Mesodermal cell (in vitro differentiated cells): ENCODE data around the gene TMPRSS2. TPM values are rescaled to one million over a fixed set of nuclear protein-coding genes. Genes with fewer than 3 reads are reported as not detected.

Experiments used
- H3K27ac ChIP-seq: 2 replicates; pipeline ENCODE4 v1.7.0; 2013; ENCODE audit warnings: mild to moderate bottlenecking, low read depth, low read length, moderate library complexity; ENCODE audit not compliant: severe bottlenecking
- H3K36me3 ChIP-seq: 2 replicates; pipeline ENCODE4 v1.7.1; 2013; ENCODE audit warnings: mild to moderate bottlenecking, low read length, moderate library complexity; ENCODE audit not compliant: control insufficient read depth, insufficient read depth
- H3K4me1 ChIP-seq: one replicate; pipeline ENCODE4 v1.7.1; 2013; ENCODE audit warnings: mild to moderate bottlenecking, low read length; ENCODE audit not compliant: insufficient read depth, control insufficient read depth, poor library complexity, severe bottlenecking
- H3K4me3 ChIP-seq: 2 replicates; pipeline ENCODE4 v1.7.0; 2013; ENCODE audit warnings: low read length, control low read depth, mild to moderate bottlenecking; ENCODE audit not compliant: insufficient read depth, poor library complexity, severe bottlenecking; ENCODE audit errors: extremely low read depth
- H3K9me3 ChIP-seq: 2 replicates; pipeline ENCODE4 v1.7.1; 2013; ENCODE audit warnings: mild to moderate bottlenecking, low read length, moderate library complexity; ENCODE audit not compliant: control insufficient read depth
- WGBS, 2 experiments: methylation state at CpG; one replicate each; pipeline ENCODE4 v1.1.5; 2013; ENCODE audit warnings: missing lambda C conversion rate in 2 of 2; ENCODE audit not compliant: insufficient coverage in 2 of 2; 5-methylcytosine and 5-hydroxymethylcytosine counted together
- polyA plus RNA-seq, 2 experiments: library from polyadenylated mRNA; stranded (reverse); fragments of 50-300 nt; gene quantifications; one replicate each; pipeline ENCODE4 v1.2.3, GENCODE V29; 2013

The TMPRSS2 gene
- polyA plus RNA-seq (2013, experiment 1 of 2) = not detected
- polyA plus RNA-seq (2013, experiment 2 of 2) = 0.20 TPM

DNA sequence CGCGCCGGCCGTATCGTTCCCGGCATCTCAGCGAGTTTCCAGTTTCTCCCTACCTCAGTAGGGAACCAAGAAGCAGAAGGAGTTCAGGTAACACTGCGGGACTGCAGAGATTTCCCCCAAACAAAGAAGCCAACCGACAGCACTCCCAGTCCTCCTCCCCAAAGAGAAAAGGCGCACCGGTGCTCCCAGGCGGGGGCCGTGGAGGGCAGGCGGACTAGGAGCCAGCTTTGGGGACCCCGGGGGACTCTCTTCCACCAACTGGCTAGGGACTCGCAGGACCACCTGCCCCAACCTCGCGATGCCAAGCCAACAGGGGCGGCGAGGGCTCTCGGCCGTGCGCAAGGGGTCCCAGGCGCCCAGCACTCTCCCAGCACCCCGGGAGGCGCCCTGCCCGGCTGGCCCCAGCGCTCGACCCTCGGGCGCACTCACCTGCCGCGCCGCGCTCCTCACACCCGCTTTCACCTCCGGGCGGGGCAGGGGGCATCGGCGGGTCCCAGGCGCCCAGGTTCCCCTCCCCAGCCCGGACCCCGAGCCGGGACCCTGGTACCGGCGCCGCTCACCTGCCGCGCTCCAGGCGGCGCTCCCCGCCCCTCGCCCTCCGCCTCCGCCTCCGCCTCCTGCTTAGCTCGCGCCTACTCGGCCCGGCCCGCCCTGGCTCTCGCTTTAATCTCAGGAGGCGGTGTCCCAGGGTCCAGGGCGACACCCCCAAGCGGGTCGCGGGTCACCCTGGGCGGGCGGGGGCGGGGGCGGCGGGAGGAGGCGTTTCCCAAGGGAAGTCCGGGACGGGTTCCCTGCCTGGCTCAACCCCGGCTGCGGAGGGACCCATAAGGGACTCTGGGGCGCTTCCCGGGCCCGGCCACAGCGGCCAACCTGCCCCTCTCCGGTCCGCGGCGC is at the start of gene TMPRSS2:
Gene TMPRSS2, minus strand, starts transcription at position 638 of the 894 bp plus-strand sequence. CDS start 10,025 bp downstream, outside the sequence.
- peak within 1 kb of the TSS; percentile 23 for H3K4me3 ChIP-seq
- no peaks in the 10 kb centered on the region for H3K9me3 ChIP-seq
- WGBS, 2 experiments = 0 to 1% methylated on average over 36 to 64 of the region's 85 CpGs
- no peak within 1 kb of the TSS for H3K27ac ChIP-seq
- no peaks in the 10 kb centered on the region for H3K36me3 ChIP-seq
- no peaks in the 10 kb centered on the region for H3K4me1 ChIP-seq

DNA sequence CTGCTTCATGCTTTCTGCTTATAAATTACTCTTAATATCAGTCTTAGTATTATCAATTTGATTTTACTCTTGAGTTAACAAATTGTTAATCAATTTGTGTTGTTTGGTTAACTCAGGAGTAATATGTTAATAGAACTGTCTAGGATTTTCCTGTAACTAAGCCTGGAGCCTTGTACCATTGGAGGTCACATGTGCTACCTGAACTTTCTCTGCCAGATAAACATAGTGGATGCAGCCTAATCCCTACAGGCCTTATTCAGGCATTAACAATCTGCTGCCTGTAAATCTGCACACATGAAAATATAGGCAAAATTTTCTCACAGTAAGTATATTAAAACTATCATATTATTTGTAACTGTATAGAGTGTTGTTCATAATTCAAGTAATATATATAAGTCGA is 47.1 kb upstream of the TMPRSS2 start:
- H3K4me3 ChIP-seq = no peak overlapping the region
- H3K4me1 ChIP-seq = no peaks in the 10 kb centered on the region
- no CpG with 5 or more reads among the region's 1 CpG for WGBS, 2 experiments
- no peaks in the 10 kb centered on the region for H3K9me3 ChIP-seq
- H3K27ac ChIP-seq = no peak overlapping the region
- H3K36me3 ChIP-seq = no peaks in the 10 kb centered on the region

DNA sequence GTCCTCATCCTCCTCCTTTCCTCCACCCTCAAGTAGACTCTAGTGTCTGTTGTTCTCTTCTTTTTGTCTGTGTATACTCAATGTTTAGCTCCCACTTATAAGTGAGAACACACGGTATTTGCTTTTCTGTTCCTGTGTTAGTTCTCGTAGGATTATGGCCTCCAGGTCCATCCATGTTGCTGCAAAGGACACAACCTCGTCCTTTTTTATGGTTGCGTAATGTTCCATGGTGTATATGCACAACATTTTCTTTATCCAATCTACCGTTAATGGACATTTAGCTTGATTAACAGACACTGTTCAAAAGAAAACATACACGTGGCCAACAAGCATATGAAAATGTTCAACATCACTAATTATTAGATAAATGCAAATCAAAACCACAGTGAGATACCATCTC is 44.3 kb upstream of the TMPRSS2 start:
- no peaks in the 10 kb centered on the region for H3K4me1 ChIP-seq
- WGBS, 2 experiments = 77 to 95% methylated on average over 4 to 6 of the region's 6 CpGs
- H3K27ac ChIP-seq = no peak overlapping the region
- H3K36me3 ChIP-seq = no peaks in the 10 kb centered on the region
- no peaks in the 10 kb centered on the region for H3K9me3 ChIP-seq
- no peak overlapping the region for H3K4me3 ChIP-seq

DNA sequence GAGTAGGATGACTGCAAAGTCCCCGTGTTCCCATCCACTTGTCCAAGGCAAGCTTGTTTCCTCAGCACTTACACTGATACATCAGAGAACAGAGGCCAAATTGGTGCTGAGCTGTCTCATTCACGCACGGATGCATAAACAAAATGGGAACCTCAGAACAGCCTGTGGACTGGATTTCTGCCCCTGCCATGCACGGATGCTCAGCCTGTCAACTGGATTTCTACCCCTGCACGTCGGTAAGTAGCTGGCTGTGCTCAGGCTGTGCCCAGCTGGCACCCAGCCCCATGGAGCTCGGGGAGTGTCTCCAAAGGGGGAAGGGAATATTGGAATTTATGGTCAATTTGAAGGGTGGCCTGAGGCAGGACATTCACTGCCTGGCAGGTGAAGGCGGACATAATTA is 40.8 kb upstream of the TMPRSS2 start:
- H3K4me1 ChIP-seq = no peaks in the 10 kb centered on the region
- no peaks in the 10 kb centered on the region for H3K36me3 ChIP-seq
- H3K4me3 ChIP-seq = no peak overlapping the region
- H3K27ac ChIP-seq = no peak overlapping the region
- WGBS, 2 experiments = 86 to 91% methylated on average over 8 of the region's 8 CpGs
- no peaks in the 10 kb centered on the region for H3K9me3 ChIP-seq

DNA sequence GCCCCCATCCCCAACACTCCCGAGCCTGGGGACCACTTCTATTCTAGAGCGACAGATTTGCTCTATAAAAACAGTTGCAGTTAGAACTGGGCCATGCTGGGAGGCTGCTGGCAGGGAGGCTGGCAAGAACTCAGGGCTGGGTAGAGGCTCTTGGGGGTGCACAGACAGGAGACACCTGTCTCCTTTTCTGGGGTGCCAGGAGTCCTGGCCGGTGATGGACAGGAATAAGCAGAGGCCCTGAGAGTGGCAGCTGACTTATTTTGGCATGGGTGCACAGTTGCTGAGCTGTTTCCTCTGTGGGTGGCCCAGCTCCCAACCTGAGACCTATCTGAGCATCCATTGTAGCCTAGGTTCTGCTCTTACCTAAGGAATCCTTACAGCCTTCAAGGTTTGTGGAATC is 39.2 kb upstream of the TMPRSS2 start:
- Histone ChIP-seq H3K4me3 (no peak overlapping the region), H3K9me3 (no peaks in the 10 kb centered on the region), H3K36me3 (no peaks in the 10 kb centered on the region), H3K4me1 (no peaks in the 10 kb centered on the region), H3K27ac (no peak overlapping the region)
- WGBS, 2 experiments = 100% methylated on average over 1 to 2 of the region's 3 CpGs

DNA sequence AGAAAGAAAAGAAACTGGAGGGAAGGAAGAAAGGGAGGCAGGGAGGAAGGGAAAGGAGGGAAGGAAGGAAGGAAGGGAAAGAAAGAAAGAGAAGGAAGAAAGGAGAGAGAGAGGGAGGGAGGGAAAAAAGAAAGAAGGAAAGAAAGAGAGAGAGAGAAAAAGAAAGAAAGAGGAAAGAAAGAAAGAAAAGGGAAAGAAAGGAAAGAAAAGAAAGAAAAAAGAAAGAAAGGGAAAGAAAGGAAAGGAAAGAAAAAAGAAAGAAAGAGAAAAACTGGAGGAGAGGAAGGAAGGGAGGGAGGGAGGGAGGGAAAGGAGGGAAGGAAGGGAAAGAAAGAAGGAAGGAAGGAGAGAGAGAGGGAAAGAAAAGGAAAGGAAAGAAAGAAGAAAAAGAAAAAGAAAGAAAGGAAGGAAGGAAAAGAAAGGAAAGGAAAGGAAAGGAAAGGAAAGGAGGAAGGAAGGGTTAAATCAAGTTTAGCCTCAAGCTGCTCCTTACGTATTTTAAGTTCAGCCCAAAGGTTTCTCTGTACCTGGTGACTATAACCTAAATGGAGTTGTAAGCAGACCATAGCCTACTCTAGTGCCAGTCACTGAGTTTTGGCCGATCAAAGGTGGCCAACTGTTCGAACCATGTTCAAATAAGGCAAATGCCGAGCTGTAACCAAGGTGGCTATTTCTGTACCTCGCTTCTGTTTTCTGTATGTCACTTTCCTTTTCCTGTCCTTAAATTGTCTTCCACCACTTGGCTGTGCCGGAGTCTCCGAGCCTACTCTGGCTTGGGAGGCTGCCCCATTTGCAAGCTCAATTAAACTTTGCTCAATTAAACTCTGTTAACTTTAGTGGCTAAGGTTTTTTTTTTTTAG is 37.8 kb upstream of the TMPRSS2 start:
- Histone ChIP-seq H3K36me3 (no peaks in the 10 kb centered on the region), H3K4me1 (no peaks in the 10 kb centered on the region), H3K4me3 (no peak overlapping the region), H3K27ac (no peak overlapping the region), H3K9me3 (no peaks in the 10 kb centered on the region)
- WGBS, 2 experiments = 85 to 97% methylated on average over 5 to 6 of the region's 7 CpGs

DNA sequence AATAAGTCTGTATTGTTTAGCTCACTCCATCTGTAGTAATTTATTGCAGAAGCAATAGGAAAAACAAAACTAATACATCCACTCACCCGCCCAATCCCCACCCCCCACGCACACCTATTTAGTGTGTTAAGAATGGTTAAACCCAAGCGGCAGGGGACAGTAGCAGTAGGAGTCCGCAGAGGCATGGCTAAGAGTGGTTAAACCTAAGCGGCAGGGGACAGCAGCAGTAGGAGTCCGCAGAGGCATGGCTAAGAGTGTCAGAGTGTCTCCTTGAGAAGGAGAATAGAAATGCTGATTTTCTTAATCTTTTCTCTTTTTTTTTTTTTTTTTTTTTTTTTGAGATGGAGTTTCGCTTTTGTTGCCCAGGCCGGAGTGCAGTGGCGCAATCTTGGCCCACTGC is 34.8 kb upstream of the TMPRSS2 start:
- Histone ChIP-seq H3K27ac (no peak overlapping the region), H3K36me3 (no peaks in the 10 kb centered on the region), H3K4me1 (no peaks in the 10 kb centered on the region), H3K9me3 (no peaks in the 10 kb centered on the region), H3K4me3 (no peak overlapping the region)
- WGBS, 2 experiments = 60 to 100% methylated on average over 1 to 2 of the region's 9 CpGs

DNA sequence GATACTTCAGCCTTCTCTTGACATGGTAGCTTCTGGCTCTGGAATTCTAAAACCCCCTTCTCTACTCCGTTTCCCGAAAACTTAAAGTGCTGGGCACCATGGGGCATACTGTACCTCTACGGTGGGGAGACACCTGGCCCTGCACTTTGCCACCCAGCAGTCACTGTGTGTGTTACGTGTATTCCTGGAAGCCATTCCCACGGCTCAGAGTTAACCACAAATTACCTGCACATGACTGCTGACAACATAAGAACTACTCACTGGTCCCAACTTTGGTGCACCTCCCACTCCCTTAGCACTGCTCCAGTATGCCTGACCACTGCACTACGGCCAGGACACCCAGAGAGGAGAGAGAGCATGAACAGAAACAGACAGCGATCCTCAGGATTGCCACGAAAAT is 29.4 kb upstream of the TMPRSS2 start:
- no peaks in the 10 kb centered on the region for H3K9me3 ChIP-seq
- no peaks in the 10 kb centered on the region for H3K4me1 ChIP-seq
- no peak overlapping the region for H3K4me3 ChIP-seq
- 89% methylated on average over 6 of the region's 8 CpGs for WGBS, 2 experiments
- H3K27ac ChIP-seq = no peak overlapping the region
- no peaks in the 10 kb centered on the region for H3K36me3 ChIP-seq

DNA sequence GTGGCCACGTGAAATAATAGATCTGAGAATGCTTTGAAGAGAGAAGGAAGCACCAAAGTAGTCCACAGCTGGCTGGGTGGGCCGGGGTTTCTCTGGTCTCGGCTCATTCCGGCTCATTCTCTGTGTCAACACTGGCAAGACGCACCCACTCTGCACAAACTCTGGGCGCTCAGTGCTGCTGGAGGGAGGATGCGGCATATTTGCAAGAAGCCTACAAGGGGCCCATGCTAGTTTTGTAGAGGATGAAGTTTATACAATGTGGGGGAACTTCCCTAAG is 28.8 kb upstream of the TMPRSS2 start:
- Histone ChIP-seq H3K36me3 (no peaks in the 10 kb centered on the region), H3K27ac (no peak overlapping the region), H3K4me3 (no peak overlapping the region), H3K9me3 (no peaks in the 10 kb centered on the region), H3K4me1 (no peaks in the 10 kb centered on the region)
- WGBS, 2 experiments = 78 to 94% methylated on average over 2 to 4 of the region's 7 CpGs

DNA sequence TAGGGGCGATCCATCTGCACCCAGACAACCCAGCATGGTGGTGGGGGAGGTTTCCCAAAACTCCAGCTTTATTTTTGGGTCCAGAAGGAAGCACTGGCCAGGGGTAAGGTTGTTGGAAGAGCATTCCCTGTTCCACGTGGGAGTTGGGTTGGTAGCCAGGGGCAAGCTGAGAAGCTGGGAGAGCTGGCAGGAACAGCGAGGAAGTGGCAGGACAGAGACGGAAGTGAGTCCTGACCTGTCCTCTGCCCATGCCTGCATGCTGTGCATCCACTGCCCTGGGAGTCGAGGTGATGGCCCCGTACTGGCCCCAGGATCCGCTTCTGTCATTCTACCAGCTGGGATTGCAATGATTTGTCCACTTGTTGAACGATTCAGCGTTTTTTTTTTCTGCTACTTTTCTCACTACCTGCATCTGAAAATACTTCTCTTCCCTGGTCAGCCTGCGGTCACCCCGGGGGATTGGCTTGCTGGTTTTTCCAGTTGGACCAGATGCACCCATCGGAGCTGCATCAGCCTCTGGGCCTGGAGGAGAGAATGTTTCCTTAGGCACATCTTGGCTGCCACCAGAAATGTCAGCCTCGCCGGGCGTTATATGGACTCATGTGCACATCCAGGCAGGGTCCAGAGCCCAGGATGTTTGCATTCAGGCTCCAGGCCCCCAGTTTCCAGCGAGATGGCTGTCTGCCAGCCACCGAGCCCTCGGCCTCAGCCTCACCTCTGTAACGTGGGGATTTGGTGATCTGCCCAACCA is 28.3 kb upstream of the TMPRSS2 start:
- no peaks in the 10 kb centered on the region for H3K36me3 ChIP-seq
- 88 to 92% methylated on average over 15 to 19 of the region's 19 CpGs for WGBS, 2 experiments
- no peaks in the 10 kb centered on the region for H3K4me1 ChIP-seq
- H3K27ac ChIP-seq = no peak overlapping the region
- no peaks in the 10 kb centered on the region for H3K9me3 ChIP-seq
- no peak overlapping the region for H3K4me3 ChIP-seq
